Measurements from ENCODE around the gene HES6.
"Not testable (repeated sequence)": the region's sequence is repeated elsewhere in the genome, so short reads cannot be mapped to it uniquely, and the experiment has no call there.

HES6 gene

GRCh38 chr2:238273433-238273832, 33.6 kb upstream of the HES6 start:
- DNase-seq (ENCODE audit: low read depth), result not testable (repeated sequence)

GRCh38 chr2:238272156-238272555, 32.3 kb upstream of the HES6 start:
- no peak for DNase-seq (ENCODE audit: low read depth)

GRCh38 chr2:238271686-238272085, 31.8 kb upstream of the HES6 start:
- not testable (repeated sequence) for DNase-seq (ENCODE audit: low read depth)

GRCh38 chr2:238271061-238271554, 31.3 kb upstream of the HES6 start:
- no peak for DNase-seq (ENCODE audit: low read depth)

DNA sequence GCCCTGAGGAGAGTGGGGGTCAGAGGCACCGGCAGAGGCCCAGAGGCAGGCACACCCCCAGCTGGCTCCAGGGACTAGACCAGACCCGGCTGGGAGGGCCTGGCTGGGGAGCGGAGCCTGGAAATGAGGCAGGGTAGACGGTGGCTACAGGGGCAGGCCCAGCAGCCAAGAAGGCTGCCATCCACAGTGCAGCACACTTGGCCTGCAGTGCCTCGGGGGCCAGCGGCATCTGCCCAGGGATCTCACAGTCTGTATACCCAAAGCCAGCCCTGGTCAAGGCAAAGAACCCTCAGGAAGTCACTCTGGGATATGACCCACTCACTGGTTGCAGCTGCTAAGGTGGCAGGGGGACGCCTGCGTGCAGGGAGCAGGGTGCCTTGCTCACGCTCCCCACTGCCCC, 30.8 kb upstream of the HES6 start:
- DNase-seq (ENCODE audit: low read depth), result no peak

DNA sequence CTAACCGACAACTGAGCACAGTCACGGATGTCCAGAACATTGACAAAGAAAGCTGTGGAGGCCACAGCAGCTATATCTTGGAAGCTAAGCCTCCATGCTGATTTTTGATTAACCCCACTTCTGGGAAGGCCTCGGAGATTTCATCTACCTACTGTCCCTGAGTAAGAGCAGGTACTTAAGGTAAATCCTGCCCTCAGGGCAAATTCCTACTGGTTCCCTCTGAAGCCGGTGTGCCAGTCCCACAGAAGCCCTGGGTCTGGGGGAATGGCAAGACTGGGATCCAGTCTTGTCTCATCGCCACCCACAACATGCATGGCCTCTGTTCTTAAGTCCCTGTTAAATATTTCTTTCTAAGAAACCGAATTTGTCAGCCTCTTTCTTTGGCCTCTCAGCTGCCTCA, 29.9 kb upstream of the HES6 start:
- no peak for DNase-seq (ENCODE audit: low read depth)

- no peak for DNase-seq (ENCODE audit: low read depth)
These were observed 28.2 kb upstream of the HES6 start for GRCh38 chr2:238267884-238268680.

DNA sequence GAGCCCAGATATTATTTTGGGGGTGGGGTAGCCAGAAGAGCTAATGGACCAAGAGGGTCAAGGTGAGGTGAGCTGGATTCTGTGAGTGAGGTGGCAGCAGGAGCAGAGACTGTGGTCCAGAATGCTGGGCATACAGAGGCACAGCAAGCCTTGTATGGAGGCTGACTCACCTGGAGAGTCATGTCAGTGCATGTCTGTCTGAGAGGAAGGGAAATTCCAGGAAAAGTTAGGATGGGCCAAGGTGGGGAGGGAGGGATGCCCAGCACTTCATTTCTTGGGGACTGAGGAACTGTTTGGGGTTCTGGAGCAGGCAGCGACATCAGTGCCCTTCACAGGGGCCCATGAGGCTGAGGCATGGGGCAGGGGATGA, 27.5 kb upstream of the HES6 start:
- DNase-seq (ENCODE audit: low read depth), result no peak

GRCh38 chr2:238265605-238266004, 25.8 kb upstream of the HES6 start:
- no peak for DNase-seq (ENCODE audit: low read depth)

DNA sequence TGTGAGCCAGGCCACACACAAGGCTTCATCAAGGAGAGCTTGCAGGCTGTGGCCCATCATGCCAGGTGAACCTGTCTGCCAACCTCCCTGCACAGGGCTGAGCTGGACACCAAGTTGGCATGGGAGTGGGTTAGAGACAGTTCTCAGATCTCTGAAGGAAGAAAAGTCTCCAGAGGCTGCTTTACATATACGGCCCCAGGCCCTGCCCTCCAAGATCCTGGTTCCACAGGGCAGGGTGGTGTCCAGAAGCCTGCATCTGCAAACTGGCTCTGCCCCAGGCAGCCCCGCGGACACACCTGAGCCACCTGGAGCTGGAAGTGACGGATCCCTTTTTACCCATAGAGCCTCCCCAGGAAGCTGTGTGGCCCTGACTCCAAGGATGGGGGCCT, 24.2 kb upstream of the HES6 start:
- DNase-seq (ENCODE audit: low read depth), result no peak

GRCh38 chr2:238263204-238264071, 23.6 kb upstream of the HES6 start:
- DNase-seq (ENCODE audit: low read depth), result peak; percentile 78

- DNase-seq (ENCODE audit: low read depth), result no peak
These were observed 22.8 kb upstream of the HES6 start for GRCh38 chr2:238262496-238263122.

DNA sequence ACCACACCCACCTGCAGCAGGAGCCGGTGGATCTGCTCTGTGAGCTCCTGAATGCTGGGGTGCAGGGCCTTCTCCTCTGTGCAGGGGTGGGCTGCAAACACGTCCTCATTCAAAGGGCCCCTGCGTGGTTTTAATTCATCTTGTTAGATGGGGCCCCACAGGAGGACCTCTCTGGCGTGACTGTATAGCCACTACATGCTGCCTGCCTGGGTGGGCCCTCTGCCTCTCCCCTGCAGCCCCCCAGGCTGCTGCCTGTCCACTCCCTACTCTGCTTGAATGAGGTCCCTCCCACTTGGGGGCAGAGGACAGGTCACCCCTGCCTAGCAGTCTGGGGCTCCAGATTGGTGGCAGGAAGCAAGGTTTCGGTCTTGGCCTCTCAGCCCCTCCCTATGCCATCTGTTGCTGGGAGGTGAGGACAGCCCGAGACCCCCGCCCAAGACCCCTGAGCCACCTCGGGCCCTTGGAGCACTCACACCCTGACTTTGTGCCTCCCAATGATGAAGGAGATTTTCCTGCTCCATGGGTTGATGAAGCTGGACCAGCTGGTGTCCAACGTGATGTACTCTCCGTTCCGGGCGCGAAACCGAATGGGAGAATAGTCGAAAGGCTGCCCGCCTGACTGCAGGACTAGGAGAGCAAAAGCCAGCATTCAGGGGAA, 22.0 kb upstream of the HES6 start:
- DNase-seq (ENCODE audit: low read depth), result no peak

DNA sequence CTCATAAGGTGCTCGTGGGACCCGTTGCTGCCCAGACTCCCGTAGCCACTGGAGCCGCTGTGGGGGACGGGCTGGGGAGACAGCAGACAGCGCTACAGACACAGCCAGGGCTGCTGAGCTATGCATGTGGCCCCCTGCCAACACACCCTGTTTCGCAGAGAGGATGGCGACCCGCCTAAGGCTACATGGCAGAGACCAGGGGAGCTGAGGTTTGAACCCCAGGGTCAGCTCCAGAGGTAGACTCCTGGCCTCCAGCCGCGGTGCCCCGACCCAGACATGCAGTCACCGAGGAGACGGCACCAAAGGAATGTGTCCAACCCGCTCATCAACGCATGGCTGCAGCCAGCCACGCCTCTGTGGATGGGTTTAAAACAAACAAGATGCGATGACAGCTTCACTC, 21.0 kb upstream of the HES6 start:
- DNase-seq (ENCODE audit: low read depth), result no peak

GRCh38 chr2:238259061-238260020, 19.5 kb upstream of the HES6 start:
- no peak for DNase-seq (ENCODE audit: low read depth)

- no peak for DNase-seq (ENCODE audit: low read depth)
These were observed 18.2 kb upstream of the HES6 start for GRCh38 chr2:238257786-238258700.

GRCh38 chr2:238256594-238257104, 16.8 kb upstream of the HES6 start:
- no peak for DNase-seq (ENCODE audit: low read depth)

DNA sequence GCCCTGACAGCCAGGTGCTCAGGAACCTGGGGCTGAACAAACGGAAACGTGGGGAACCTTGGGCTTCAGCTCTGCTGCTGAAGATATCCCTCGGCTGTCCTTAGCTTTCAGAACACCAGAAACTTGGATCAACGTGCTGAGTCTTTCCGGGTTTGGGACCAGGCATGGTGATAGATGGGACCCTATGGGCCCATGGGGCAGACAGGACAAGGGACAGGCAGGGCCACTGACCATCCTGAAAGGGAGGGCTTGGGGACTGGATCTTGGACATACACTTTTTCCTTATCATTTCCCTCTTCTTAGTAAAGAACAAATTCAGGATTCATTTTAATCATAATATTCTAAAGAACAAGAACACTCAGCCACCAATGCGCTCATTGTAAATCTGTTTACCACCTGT, 16.3 kb upstream of the HES6 start:
- DNase-seq (ENCODE audit: low read depth), result no peak

DNA sequence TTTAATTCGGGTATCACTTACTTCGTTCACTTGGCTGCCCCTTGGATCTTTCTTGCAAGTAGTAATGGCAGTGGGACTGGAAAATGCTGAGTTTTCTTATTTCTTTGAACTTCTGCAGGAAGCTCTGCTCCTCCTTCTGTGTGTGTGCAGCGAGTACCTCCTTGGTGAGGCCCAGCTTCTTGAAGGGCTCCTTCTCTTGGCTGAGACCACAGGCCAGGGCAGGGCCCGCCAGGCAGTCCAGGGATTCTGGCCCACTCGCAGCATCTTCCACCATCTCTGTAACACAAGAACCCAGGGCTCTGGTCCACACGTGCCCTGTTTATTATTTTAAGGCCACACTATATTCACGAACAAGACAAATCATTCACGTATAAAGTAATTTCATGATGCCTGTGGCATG, 15.8 kb upstream of the HES6 start:
- DNase-seq (ENCODE audit: low read depth), result no peak

GRCh38 chr2:238255151-238255551, 15.3 kb upstream of the HES6 start:
- DNase-seq (ENCODE audit: low read depth), result no peak

Data from GM04503 (cell line).